Esophagus muscularis mucosa (tissue), 4 donors: ENCODE data around the gene ERN1. TPM values are rescaled to one million over a fixed set of nuclear protein-coding genes. Genes with fewer than 3 reads are reported as not detected.

Source experiments
- DNase-seq: peaks from one replicate; pipeline ENCODE4 v3.0.0-alpha.2; 2017; ENCODE audit errors: extremely low spot score
- H3K27ac ChIP-seq, 4 donors: fragments of 200-600 bp; sonication (generic); replicated peaks in 1 of 4; 1 replicate in 3 of 4; 2 replicates in 1 of 4; pipeline ENCODE4 v1.5.1; 2016 to 2019; ENCODE audit warnings: mild to moderate bottlenecking in 1 of 4
- H3K27me3 ChIP-seq, 4 donors: fragments of 200-600 bp; sonication (generic); one replicate each; pipeline versions ENCODE4 v1.5.1 to v1.6.0; 2016 to 2019
- H3K36me3 ChIP-seq, 4 donors: fragments of 200-600 bp; sonication (generic); one replicate each; pipeline ENCODE4 v1.5.1; 2016 to 2019
- H3K4me1 ChIP-seq, 4 donors: fragments of 200-600 bp; sonication (generic); one replicate each; pipeline ENCODE4 v1.5.1; 2016 to 2019
- H3K4me3 ChIP-seq, 4 donors: fragments of 200-600 bp; sonication (generic); 1 replicate in 2 of 4; 2 replicates in 2 of 4; pipeline ENCODE4 v1.5.1; 2016 to 2019; ENCODE audit warnings: mild to moderate bottlenecking in 4 of 4, moderate library complexity in 1 of 4
- H3K9me3 ChIP-seq, 4 donors: fragments of 200-600 bp; sonication (generic); 1 replicate in 3 of 4; 2 replicates in 1 of 4; pipeline ENCODE4 v1.5.1; 2016 to 2019
- EP300 ChIP-seq: sonication (generic); formaldehyde crosslinking; IDR thresholded peaks from one replicate; pipeline ENCODE4 v1.6.1; 2017; ENCODE audit warnings: antibody characterized with exemption
- POLR2A ChIP-seq: fragments of 450-650 bp; IDR thresholded peaks from one replicate; pipeline ENCODE4 v1.6.1; 2017; ENCODE audit warnings: antibody characterized with exemption, moderate library complexity, mild to moderate bottlenecking, low read depth
- POLR2AphosphoS5 ChIP-seq, 2 donors: sonication (generic); formaldehyde crosslinking; IDR thresholded peaks; one replicate each; pipeline ENCODE4 v1.6.1; 2017; ENCODE audit warnings: antibody characterized with exemption in 2 of 2
- WGBS: methylation state at CpG from one replicate; pipeline ENCODE4 v1.1.5; 2018; 5-methylcytosine and 5-hydroxymethylcytosine counted together
- intact Hi-C: fragments of 100-400 bp; cut with DNase I; formaldehyde crosslinking; loops from one replicate; pipeline ENCODE4 v1.15.1; 2023
- total RNA-seq, 4 donors: library from RNA; depleted of rRNA; stranded (reverse); fragments of >200 nt; gene quantifications; one replicate each; pipeline versions ENCODE4 v1.1.0 to v1.2.1, GENCODE V29; 2016
- TF ChIP-seq, protein P1 (sequence below), 3 experiments: fragments of 200-600 bp in 2 of 3; fragments of 450-650 bp in 1 of 3; sonication (generic) in 2 of 3; IDR thresholded peaks; one replicate each; pipeline ENCODE4 v1.5.1; 2017 to 2019; ENCODE audit warnings: antibody characterized with exemption in 3 of 3, mild to moderate bottlenecking in 2 of 3, moderate library complexity in 1 of 3

ERN1 gene
- total RNA-seq, 4 donors from 2014 or later: 6.2 to 11.2 (median 9.3) TPM

DNA sequence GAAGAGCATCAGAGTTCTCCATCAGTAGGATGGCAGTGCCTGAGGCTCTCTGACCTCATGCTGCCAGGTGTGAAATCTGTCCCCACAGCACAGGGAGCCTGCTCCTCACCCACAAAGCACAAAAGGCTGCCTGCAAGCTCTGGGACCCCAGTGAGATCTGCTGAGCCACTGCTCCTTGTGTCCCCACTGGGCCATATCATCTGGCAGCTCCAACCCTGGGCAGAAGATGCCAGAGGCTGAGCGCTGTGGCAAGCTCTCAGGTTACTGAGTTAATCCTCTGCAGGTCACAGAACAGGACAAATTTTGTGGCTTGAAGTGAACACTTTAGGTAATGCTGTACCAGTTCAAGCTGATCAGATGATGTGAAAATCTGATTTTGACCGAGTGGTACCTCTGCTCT is 26.7 kb upstream of the ERN1 start:
- 91% methylated on average over 1 of the region's 2 CpGs for WGBS
- H3K27me3 ChIP-seq: no peaks in the 10 kb centered on the region
- TF ChIP-seq, protein P1, sequence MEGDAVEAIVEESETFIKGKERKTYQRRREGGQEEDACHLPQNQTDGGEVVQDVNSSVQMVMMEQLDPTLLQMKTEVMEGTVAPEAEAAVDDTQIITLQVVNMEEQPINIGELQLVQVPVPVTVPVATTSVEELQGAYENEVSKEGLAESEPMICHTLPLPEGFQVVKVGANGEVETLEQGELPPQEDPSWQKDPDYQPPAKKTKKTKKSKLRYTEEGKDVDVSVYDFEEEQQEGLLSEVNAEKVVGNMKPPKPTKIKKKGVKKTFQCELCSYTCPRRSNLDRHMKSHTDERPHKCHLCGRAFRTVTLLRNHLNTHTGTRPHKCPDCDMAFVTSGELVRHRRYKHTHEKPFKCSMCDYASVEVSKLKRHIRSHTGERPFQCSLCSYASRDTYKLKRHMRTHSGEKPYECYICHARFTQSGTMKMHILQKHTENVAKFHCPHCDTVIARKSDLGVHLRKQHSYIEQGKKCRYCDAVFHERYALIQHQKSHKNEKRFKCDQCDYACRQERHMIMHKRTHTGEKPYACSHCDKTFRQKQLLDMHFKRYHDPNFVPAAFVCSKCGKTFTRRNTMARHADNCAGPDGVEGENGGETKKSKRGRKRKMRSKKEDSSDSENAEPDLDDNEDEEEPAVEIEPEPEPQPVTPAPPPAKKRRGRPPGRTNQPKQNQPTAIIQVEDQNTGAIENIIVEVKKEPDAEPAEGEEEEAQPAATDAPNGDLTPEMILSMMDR (IDR thresholded peaks at IDR 0.05): no peak
- no peak for TF ChIP-seq EP300
- no peak for TF ChIP-seq POLR2A
- TF ChIP-seq POLR2AphosphoS5 (IDR thresholded peaks at IDR 0.05): no peak
- H3K27ac ChIP-seq: peak overlapping the region; percentile 50 to 71 (median 66)
- no peak overlapping the region for H3K4me3 ChIP-seq
- intact Hi-C loops: no loop called here
- peaks cover 24 to 65% (median 31%) of the 10 kb centered on the region in 4 donors for H3K4me1 ChIP-seq
- peaks cover 0 to 38% (median 18%) of the 10 kb centered on the region in 4 donors for H3K36me3 ChIP-seq
- no peak for DNase-seq
- no peaks in the 10 kb centered on the region for H3K9me3 ChIP-seq

DNA sequence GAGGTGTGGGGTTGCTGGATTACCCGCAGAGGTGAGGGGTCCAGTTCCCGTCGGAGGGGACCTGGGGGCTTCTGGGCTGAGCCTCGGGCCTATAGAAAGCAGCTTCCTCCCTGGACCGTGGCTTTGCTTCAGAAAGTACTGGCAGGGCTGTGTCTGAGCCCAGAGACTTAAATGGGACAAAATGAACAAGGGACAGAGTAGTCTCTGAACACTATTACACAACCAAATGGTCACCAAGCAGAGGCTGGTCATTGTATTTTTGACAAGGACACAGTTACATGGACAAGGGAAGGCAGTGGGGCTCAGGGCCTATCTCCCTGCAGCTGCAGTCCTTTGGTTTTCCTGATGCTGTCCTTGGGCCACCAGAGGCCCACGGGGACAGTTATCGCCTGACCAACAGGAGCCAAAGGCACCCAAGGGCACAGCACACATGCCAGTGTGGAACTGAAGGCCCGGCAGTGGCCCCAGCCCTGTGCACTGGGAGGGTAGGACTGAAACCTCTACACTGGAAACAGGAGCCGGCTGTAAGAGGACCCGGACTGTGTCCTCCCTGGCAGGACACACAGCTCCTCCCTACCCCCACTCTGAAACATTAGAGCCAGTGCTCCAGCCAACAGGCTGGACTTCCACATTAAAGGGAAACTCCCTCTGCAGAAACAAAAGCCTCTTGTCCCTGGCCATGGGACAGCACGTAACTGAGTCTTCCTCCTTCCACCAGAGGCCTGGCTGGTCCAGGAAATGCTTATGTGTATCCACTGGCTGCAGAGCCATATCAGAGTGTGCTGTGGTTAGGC is 26.0 kb upstream of the ERN1 start:
- TF ChIP-seq, protein P1 (IDR thresholded peaks at IDR 0.05): peak in 1 of 3 experiments; percentile 5
- no peak for TF ChIP-seq EP300
- no peak for TF ChIP-seq POLR2A
- peak; percentile 48 to 67 for TF ChIP-seq POLR2AphosphoS5 (IDR thresholded peaks at IDR 0.05)

DNA sequence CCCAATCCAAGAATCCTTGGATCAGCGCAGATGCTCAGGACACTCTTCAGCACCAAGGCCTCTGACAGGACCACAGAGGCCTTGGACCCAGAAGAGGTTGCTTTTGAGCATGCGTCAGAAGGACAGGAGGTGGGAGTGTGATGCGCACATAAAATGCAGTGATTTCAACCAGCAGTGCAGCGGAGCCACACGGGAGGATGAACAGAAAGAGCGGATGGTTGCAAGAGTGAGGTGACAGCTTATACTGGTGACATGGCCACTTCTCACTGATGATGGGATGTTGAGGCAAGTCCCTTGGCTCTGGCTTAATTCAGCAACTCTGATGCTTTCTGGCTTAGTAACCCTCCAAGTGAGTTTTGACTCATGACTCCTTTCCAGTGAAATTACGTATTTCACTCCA is 25.2 kb upstream of the ERN1 start:
- no peak for DNase-seq
- no peaks in the 10 kb centered on the region for H3K27me3 ChIP-seq
- TF ChIP-seq POLR2AphosphoS5 (IDR thresholded peaks at IDR 0.05) (no peak), EP300 (no peak), POLR2A (no peak)
- TF ChIP-seq, protein P1 (IDR thresholded peaks at IDR 0.05): no peak
- H3K9me3 ChIP-seq: no peaks in the 10 kb centered on the region
- no peak overlapping the region for H3K4me3 ChIP-seq
- peak overlapping the region; percentile 1 to 68 (median 57) for H3K27ac ChIP-seq
- peaks cover 0 to 39% (median 22%) of the 10 kb centered on the region in 4 donors for H3K36me3 ChIP-seq
- 94% methylated on average over 7 of the region's 7 CpGs for WGBS
- H3K4me1 ChIP-seq: peaks cover 24 to 65% (median 34%) of the 10 kb centered on the region in 4 donors
- intact Hi-C loops: no loop called here

More for the DNA sequence above, 26.0 kb upstream of the ERN1 start:
- peaks cover 0 to 38% (median 18%) of the 10 kb centered on the region in 4 donors for H3K36me3 ChIP-seq
- intact Hi-C loops: no loop called here
- no peaks in the 10 kb centered on the region for H3K9me3 ChIP-seq
- no peak overlapping the region for H3K4me3 ChIP-seq
- H3K27ac ChIP-seq: peak overlapping the region; percentile 50 to 71 (median 66)
- 68% methylated on average over 10 of the region's 11 CpGs for WGBS
- no peaks in the 10 kb centered on the region for H3K27me3 ChIP-seq
- no peak for DNase-seq
- peaks cover 24 to 65% (median 31%) of the 10 kb centered on the region in 4 donors for H3K4me1 ChIP-seq

DNA sequence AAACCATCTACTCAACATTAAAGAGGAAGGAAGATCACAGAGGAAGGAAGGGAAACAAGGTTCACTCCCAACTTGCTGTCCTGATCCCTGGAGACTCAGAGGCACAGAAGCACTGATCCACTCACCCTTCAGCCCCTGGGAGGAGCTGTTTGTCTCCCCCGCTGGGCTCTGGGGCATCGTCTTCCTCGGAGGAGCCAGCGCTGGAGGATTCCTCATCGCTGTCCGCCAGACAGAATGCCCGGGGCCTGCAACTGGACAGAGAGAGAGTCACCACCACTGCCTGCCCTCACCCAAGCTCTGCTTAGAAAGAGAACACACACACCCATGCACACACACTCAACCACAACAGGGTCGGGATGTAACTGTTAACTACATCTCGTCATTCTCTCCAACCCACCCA is 24.8 kb upstream of the ERN1 start:
- TF ChIP-seq, protein P1 (IDR thresholded peaks at IDR 0.05): no peak
- TF ChIP-seq POLR2AphosphoS5 (IDR thresholded peaks at IDR 0.05) (no peak), POLR2A (no peak)
- Histone ChIP-seq H3K4me1 (peaks cover 24 to 65% (median 35%) of the 10 kb centered on the region in 4 donors), H3K36me3 (peaks cover 0 to 42% (median 23%) of the 10 kb centered on the region in 4 donors), H3K9me3 (no peaks in the 10 kb centered on the region), H3K27me3 (no peaks in the 10 kb centered on the region), H3K27ac (peak overlapping the region in 2 of 4 donors; percentile 1 to 64), H3K4me3 (no peak overlapping the region)
- 79% methylated on average over 6 of the region's 9 CpGs for WGBS
- intact Hi-C loops: no loop called here
- no peak for DNase-seq
